Measurements from ENCODE around the gene TTC12.

- TF ChIP-seq CTCF (conservative IDR thresholded peaks at IDR 0.05) (no peak), EZH2 (IDR thresholded peaks at IDR 0.05; ENCODE audit: low read depth) (no peak)
These were observed 4.7 kb downstream of the TTC12 start for GRCh38 chr11:113319085-113319484.
